Raji (cell line): ENCODE results near the gene OR2T27.
"Not testable (repeated sequence)": the region's sequence is repeated elsewhere in the genome, so short reads cannot be mapped to it uniquely, and the experiment has no call there.

Source experiments
- POLR2A ChIP-seq: IDR thresholded peaks from 2 replicates; pipeline ENCODE4 v1.6.1; 2011; ENCODE audit warnings: low read depth, low read length, control low read depth; ENCODE audit not compliant: insufficient read depth

OR2T27 gene

DNA sequence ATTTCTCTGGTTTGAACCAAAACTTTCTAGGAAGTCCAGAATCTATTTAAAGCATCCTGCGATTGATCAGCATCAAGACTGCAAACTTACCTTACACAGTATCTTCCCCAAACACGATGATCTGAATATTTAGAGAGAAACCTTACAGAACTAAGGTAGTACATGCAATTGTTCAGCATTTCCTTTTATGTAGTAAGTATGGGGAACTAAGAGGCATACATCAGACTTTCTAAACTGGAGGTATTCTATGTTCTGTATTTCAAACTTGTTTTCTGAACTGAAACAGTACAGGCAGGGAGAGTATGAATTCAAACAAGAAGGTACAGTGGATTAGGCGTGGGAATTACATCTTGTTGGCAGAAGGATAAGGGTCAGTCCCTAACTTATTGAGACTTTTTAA, at the start of gene OR2T27:
OR2T27 (minus strand) TSS at position 175 of the 400 bp plus-strand sequence. CDS start 4,644 bp downstream, outside the sequence.
- not testable (repeated sequence) for TF ChIP-seq POLR2A

DNA sequence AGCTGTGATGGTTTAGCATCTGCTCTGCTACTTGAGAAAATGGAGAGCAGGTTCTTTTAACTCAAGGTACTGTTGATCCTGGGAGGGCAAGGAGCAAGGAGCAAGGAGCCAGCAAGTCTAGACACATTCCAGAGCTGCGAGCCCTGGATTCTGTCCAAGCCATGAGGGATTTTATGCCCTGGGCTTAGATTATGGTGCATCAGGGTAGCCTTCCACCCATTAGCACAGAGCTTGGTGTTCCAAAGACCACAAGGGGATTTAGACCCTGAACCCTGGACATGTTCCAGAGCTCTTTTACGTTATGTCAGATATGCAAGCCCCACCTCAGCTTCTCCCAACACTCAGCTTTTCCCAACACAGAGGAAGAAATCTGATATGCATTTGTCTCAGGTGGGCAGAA, 49.3 kb upstream of the OR2T27 start:
- no peak for TF ChIP-seq POLR2A

DNA sequence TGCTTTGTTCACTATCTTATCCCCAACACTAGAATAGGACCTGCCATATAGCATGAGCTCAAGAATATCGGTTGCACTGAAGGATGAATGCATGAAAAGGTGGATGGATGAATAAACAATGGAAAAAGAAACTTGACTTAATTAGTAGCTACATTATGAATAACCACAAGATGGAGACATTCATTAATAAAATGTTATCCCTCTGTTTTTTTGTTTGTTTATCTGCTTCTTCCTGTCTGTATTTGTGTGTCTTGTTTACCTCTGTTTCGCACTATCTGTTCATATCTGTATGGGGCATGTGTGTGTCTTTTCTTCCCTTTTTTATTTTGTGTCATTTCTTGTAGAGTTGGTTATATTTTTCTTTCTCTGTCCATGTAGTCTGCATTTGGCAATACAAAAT, 48.3 kb upstream of the OR2T27 start:
- no peak for TF ChIP-seq POLR2A

DNA sequence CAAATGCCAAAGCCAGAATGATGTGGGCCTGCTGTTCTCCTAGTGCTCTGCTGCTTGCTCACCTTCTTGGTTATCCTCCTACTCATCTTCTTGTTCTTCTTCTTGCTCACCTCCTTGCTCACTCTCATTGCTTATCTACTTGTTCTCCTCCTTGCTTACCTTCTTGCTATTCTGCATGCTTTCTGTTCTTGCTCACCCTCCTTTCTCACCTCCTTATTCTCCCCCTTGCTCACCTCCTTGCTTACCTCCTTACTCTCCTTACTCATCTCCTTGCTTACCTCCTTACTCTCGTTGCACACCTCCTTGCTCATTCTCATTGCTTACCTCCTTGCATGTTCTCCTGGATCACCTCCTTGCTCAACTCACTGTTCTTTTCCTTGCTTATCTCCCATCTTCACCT, 47.4 kb upstream of the OR2T27 start, which contains the start of gene OR14I1:
OR14I1 (minus strand) TSS at position 53 of the 400 bp plus-strand sequence.
- TF ChIP-seq POLR2A, result no peak

GRCh38 chr1:248699099-248699498, 43.8 kb upstream of the OR2T27 start:
- TF ChIP-seq POLR2A, result no peak

DNA sequence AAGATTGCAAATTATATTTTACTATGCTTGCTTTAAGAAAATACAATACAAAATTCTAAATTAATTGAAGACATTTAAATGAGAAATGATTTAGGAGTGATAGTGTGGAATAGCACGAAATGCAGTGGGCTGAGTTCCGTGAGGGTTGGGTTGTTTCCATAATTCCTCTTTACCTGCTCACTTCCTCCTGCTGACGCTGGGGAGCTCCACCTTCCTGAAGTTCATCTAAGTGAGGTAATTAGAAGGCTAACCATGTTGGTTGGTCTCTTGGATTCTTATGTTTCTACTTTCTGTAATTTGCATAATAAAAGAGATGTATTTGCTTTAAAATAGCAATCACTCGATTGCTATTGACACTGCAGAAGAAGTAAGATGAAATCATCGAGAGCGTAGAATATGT, 42.6 kb upstream of the OR2T27 start:
- TF ChIP-seq POLR2A, result no peak

DNA sequence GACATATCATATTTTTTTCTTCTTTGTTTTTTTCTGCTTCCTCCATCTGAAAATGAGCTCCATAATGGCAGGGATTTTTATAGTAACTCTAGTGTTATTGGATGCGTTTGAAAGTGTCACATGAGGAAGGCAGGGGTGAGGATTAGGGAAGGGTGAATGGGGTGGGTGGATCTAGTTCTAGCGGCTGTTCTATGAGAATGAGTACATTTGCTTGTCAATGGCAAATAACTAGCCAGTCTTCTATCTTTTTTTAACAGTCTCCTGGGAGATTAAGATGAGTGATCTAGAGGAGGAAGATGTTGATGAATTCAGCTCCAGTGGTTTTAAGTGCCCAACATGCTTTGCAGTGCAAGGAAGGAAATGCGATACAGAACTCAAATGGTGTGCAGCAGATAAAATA, 41.4 kb upstream of the OR2T27 start:
- TF ChIP-seq POLR2A, result no peak

- TF ChIP-seq POLR2A, result no peak
Observed at GRCh38 chr1:248696261-248696660, 40.9 kb upstream of the OR2T27 start.

DNA sequence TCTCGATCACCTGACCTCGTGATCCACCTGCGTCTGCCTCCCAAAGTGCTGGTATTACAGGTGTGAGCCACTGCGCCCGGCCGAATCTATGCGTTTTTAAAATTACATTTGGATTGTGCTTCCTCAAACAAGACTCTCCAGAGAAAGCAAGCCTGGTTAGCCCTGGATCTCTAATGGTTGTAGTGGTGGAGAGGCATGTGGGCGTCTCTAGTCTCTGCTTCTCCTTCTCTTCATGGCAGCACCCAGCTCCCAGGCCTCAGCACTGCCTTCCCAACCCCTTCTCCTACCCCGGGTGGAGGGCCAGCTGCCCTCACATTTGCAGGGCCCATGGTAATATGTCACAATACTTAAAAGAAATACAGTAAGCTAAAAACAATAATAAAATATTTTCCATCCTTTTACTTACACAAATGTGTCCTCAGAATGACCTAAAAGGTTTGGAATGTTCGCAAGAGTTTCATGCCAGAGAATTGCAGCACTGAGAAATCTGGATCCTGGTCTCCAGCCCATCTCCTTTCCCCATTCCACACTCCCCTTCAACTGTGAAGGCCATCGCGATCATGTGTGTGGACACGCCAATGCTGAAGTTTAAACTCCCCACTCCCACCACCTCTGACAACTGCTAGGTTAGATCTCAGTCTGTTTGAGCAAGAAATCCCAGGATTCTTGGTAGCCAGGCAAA, 40.3 kb upstream of the OR2T27 start:
- TF ChIP-seq POLR2A, result no peak

GRCh38 chr1:248691567-248692155, 36.3 kb upstream of the OR2T27 start:
- TF ChIP-seq POLR2A, result no peak

DNA sequence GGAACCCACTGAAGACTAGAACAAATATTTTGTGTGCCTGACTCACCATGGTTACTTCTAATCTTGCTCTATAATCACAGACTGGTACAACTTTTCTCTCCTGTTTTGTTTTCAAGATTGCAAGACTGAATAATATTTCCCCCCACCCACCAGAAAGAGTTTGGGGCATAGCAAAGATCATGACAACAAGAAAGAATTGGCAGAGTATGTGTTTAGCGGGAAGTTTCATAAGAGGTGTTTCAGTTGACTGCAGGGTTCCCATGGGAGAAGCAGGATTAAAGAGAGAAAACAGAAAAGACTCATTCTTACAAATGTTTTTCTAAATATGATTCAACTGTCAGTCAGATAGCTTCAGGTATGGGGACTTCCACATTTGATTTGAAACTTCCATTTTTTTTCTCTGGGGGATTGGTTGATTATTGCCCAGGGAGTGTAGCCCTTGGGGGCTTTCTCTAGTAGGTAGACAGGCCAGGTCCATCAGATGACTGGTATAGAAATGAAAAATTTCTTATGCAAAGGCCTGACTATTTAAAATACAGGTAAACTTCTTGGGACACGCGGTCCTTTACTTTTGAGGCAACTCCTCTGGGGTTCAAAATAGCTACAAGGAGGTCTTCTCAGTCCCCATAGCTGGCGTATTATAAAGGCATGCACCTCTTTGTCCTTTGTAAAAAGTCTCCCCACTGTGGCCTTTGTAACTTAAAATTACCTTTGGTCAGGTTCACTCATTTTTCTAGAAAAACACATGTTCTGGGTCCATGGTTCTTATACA, 33.4 kb upstream of the OR2T27 start:
- no peak for TF ChIP-seq POLR2A

- TF ChIP-seq POLR2A, result no peak
Observed at GRCh38 chr1:248686815-248687214, 31.5 kb upstream of the OR2T27 start.

GRCh38 chr1:248681651-248682050, 26.3 kb upstream of the OR2T27 start:
- no peak for TF ChIP-seq POLR2A

- TF ChIP-seq POLR2A, result no peak
Observed at GRCh38 chr1:248670003-248670402, 14.7 kb upstream of the OR2T27 start.

DNA sequence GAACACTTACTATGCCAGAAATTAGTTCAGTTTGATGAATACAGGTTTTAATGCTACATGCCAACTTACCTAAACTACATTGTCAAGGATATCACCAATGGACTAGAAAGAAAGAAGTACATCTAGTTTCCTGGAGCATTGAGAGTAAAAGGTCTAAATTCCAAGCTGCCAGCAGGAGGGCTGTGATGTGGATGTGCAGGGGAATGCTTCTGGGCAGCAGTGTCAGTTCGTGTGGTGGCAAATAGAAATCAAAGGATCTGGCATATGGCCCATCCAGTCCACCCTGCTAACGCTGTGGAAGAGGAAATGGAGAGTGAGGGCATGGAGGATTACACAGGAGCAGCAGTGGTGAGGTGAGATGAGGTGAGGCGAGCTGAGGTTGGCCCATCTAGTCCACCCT, 10.2 kb downstream of the OR2T27 start, which contains the start of gene OR2T35:
OR2T35 (minus strand) TSS at position 101 of the 400 bp plus-strand sequence. CDS start 6,020 bp downstream, outside the sequence.
- not testable (repeated sequence) for TF ChIP-seq POLR2A

DNA sequence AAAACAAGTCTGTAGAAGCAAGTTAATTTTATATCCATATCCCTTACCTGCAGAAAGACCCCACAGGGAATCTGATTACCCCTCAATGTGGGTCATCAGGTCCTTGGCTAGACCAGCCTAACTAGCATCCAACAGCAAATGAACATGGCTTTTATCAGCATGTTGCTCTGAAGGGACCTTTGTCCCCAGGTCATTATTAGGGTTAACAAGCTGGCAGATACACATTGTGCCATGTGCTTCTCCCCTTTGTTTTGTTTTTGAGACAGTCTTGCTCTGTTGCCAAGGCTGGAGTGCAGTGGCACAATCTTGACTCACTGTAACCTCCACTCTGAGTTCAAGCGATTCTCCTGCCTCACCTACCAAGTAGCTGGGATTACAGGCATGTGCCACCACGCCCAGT, 20.3 kb downstream of the OR2T27 start, which contains the start of gene OR2T11:
OR2T11 (minus strand) TSS at position 101 of the 400 bp plus-strand sequence. CDS start 7,963 bp downstream, outside the sequence.
- not testable (repeated sequence) for TF ChIP-seq POLR2A
